MCF 10A (cell line): ENCODE data around the gene WNT7A. TPM values are rescaled to one million over a fixed set of nuclear protein-coding genes. Genes with fewer than 3 reads are reported as not detected.

Source experiments
- BruUV-seq: library from RNA; stranded (reverse); fragments of 400-500 nt; replicated peaks from 2 replicates; lab custom pipeline; 2021; lab: Mats Ljungman, UMichigan
- CTCF ChIA-PET: fragments of 300-600 bp; sonication (Branson Sonifier 250); formaldehyde crosslinking; extraction: SDS; loops from one replicate; lab custom pipeline; 2021; ENCODE audit warnings: antibody characterized with exemption, inconsistent platforms; lab: Yijun Ruan, JAX
- POLR2A ChIA-PET: fragments of 300-600, 350-650 bp; sonication (Branson Sonifier 250); formaldehyde crosslinking; extraction: SDS; loops from one replicate; lab custom pipeline; 2020; ENCODE audit warnings: antibody characterized with exemption, inconsistent platforms; lab: Yijun Ruan, JAX
- DNase-seq: peaks from one replicate; pipeline ENCODE4 v3.0.0-alpha.2; 2018; ENCODE audit not compliant: unreplicated experiment
- H3K27ac Mint-ChIP-seq: one replicate; pipeline ENCODE4 v1.8.0; 2022; ENCODE audit warnings: mild to moderate bottlenecking, low read depth, mixed read lengths; ENCODE audit not compliant: unreplicated experiment
- H3K27me3 Mint-ChIP-seq: one replicate; pipeline ENCODE4 v1.8.0; 2022; ENCODE audit warnings: mixed read lengths; ENCODE audit not compliant: insufficient read depth, unreplicated experiment
- H3K36me3 Mint-ChIP-seq: one replicate; pipeline ENCODE4 v1.8.0; 2022; ENCODE audit warnings: mild to moderate bottlenecking, moderate library complexity, mixed read lengths; ENCODE audit not compliant: insufficient read depth, unreplicated experiment
- H3K4me1 Mint-ChIP-seq: one replicate; pipeline ENCODE4 v1.8.0; 2022; ENCODE audit warnings: mixed read lengths; ENCODE audit not compliant: insufficient read depth, unreplicated experiment
- H3K4me3 Mint-ChIP-seq: one replicate; pipeline ENCODE4 v1.8.0; 2022; ENCODE audit warnings: mild to moderate bottlenecking, moderate library complexity, mixed read lengths; ENCODE audit not compliant: unreplicated experiment
- H3K9me3 Mint-ChIP-seq: one replicate; pipeline ENCODE4 v1.8.0; 2022; ENCODE audit warnings: mixed read lengths; ENCODE audit not compliant: unreplicated experiment
- intact Hi-C: fragments of 100-400 bp; cut with micrococcal nuclease; formaldehyde crosslinking; loops from 2 replicates; pipeline ENCODE4 v1.14.1; 2022
- total RNA-seq: library from RNA; stranded (reverse); gene quantifications from 2 replicates; pipeline ENCODE4 v1.2.3, GENCODE V29; 2022
- TF ChIP-seq, protein P1 (sequence below): fragments of 200-600 bp; IDR thresholded peaks from one replicate; pipeline ENCODE4 v1.8.0; 2022; ENCODE audit warnings: antibody characterized with exemption, mild to moderate bottlenecking; ENCODE audit not compliant: unreplicated experiment

WNT7A gene
- total RNA-seq, 1 experiment from 2014 or later: 0.47 TPM

DNA sequence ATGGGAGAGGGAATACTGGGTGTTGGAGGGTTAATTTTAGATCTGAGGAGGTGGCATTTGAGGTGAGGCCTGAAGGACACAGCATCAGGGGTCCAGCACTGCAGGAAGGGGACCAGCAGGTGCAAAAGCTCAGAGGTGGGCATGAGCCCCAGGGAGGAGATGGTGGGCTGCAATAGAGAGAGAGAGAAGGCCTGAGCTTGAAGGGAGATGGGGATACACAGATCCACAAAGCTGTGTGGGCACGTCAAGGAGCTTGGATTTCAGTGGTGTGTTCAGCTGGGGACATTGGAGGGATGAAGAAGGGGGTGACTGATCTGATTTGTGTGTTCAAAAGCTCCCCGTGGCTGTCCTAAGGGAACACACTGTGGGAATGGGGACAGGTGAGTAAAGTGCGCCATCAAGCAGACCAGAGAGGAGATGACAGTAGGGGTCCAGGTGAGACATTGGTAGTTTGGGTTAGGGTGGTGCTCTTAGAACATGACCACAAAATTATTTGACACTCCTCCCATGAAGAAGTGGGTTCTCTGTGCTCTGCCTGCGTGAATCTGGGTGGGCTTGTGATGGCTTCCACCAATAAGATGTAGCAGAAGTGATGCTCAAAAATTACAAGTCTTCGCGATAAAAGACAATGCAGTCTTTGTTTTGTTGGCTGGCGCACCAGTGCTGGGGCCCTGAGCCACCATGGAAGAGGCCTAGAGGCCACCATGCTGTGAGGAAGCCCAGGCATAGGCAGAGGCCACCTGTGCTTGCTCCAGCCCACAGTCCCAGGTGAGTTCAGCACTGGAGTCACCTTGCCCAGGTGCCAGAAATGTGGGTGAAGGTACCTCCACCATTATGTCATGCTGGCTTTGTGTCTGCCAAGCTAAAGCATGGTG, 1.9 kb upstream of the WNT7A start:
- Mint-ChIP-seq H3K27me3 (peaks cover 34% of the 10 kb centered on the region), H3K9me3 (no peaks in the 10 kb centered on the region), H3K36me3 (no peaks in the 10 kb centered on the region), H3K4me1 (no peaks in the 10 kb centered on the region), H3K4me3 (peak overlapping the region; percentile 66), H3K27ac (no peak overlapping the region)
- ChIA-PET CTCF (interaction anchor here (0.6 to 14.2 kb wide), 24 partner anchors 7 to 1696 kb away, joined by 3 to 597 read pairs (median 4); no protein-coding TSS in a partner anchor), POLR2A (interaction anchor here (0.6 to 1.5 kb wide), 3 partner anchors 212 to 241 kb away, joined by 3 to 13 read pairs (median 3); no protein-coding TSS in a partner anchor)
- no TSS peak for BruUV-seq
- intact Hi-C loops: loop anchor here (5.0 kb wide), 1 partner anchor 384 kb away; no protein-coding TSS in a partner anchor
- no peak for DNase-seq
- TF ChIP-seq, protein P1, sequence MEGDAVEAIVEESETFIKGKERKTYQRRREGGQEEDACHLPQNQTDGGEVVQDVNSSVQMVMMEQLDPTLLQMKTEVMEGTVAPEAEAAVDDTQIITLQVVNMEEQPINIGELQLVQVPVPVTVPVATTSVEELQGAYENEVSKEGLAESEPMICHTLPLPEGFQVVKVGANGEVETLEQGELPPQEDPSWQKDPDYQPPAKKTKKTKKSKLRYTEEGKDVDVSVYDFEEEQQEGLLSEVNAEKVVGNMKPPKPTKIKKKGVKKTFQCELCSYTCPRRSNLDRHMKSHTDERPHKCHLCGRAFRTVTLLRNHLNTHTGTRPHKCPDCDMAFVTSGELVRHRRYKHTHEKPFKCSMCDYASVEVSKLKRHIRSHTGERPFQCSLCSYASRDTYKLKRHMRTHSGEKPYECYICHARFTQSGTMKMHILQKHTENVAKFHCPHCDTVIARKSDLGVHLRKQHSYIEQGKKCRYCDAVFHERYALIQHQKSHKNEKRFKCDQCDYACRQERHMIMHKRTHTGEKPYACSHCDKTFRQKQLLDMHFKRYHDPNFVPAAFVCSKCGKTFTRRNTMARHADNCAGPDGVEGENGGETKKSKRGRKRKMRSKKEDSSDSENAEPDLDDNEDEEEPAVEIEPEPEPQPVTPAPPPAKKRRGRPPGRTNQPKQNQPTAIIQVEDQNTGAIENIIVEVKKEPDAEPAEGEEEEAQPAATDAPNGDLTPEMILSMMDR: no peak

GRCh38 chr3:13880811-13881156, 913 bp upstream of the WNT7A start:
- ChIA-PET CTCF (interaction anchor here (0.6 to 14.2 kb wide), 28 partner anchors 8 to 1697 kb away, joined by 3 to 597 read pairs (median 4); no protein-coding TSS in a partner anchor), POLR2A (interaction anchor here (1.1 to 1.5 kb wide), 2 partner anchors 220 to 223 kb away, joined by 5 to 13 read pairs; no protein-coding TSS in a partner anchor)
- Mint-ChIP-seq H3K4me1 (no peaks in the 10 kb centered on the region), H3K36me3 (no peaks in the 10 kb centered on the region), H3K27ac (no peak overlapping the region), H3K9me3 (no peaks in the 10 kb centered on the region), H3K4me3 (peak overlapping the region; percentile 66), H3K27me3 (peaks cover 34% of the 10 kb centered on the region)
- DNase-seq: no peak
- TF ChIP-seq, protein P1: no peak
- BruUV-seq: no TSS peak
- intact Hi-C loops: loop anchor here (1.0 to 5.0 kb wide), 2 partner anchors 223 to 383 kb away; no protein-coding TSS in a partner anchor

DNA sequence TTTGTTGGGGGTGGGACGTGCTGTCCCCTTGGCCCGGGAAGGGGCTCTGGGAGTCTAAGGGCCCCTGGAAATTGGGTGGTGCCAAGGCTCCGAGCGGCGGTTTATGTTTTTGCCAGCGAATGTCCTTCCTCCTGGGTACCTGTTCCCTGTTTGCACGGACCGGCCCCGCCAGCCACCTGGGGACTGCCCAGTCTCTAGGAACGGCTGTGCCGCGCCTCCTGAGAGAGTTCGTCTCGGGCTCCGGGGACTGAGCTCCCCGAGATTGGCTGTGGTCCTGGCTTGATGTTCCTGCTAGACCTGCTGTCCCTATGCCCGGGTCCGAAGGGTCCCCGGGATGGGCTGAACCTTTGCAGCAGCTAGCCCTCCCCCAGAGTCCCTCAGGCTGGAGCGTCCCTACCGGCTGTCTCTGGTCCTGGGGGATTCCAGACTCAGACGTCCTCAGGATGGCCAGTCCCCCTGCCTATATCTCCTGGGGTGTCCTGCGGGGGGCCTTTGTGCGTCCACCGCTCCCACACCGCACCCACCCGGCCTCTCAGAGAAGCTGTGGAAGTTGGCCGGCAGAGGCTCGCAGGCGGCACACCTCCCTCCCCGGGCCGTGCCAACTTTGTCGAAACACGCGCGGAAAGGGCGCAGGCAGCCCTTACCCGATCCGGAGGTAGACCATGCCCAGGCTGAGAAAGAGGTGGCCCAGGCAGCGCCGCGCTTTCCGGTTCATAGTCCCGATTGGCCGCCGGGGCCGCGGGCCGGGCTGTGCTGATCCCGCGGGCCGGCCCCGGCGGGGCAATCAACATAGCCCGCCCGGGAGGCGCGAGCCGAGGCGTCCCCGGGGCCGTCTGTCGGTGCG, 547 bp downstream of the WNT7A start:
- no TSS peak for BruUV-seq
- Mint-ChIP-seq H3K9me3 (no peaks in the 10 kb centered on the region), H3K36me3 (no peaks in the 10 kb centered on the region), H3K4me3 (peak overlapping the region; percentile 66), H3K27ac (no peak overlapping the region), H3K4me1 (no peaks in the 10 kb centered on the region), H3K27me3 (peaks cover 23% of the 10 kb centered on the region)
- ChIA-PET POLR2A (interaction anchor here (1.0 to 1.2 kb wide), 2 partner anchors 8 to 45 kb away, joined by 3 read pairs; no protein-coding TSS in a partner anchor), CTCF (interaction anchor here (0.6 to 14.2 kb wide), 5 partner anchors 36 to 685 kb away, joined by 3 to 597 read pairs (median 3); no protein-coding TSS in a partner anchor)
- TF ChIP-seq, protein P1: no peak
- DNase-seq: peak; percentile 22
- intact Hi-C loops: no loop called here
